HEK293 (cell line): ENCODE measurements around the gene TIMM21.

ENCODE experiments used
- CTCF ChIA-PET: fragments of 350-600 bp; formaldehyde crosslinking; extraction: SDS; loops from one replicate; lab custom pipeline; 2021; ENCODE audit warnings: antibody characterized with exemption; lab: Yijun Ruan, JAX
- POLR2A ChIA-PET: fragments of 300-600 bp; formaldehyde crosslinking; extraction: SDS; loops from one replicate; lab custom pipeline; 2020; ENCODE audit warnings: antibody characterized with exemption, inconsistent platforms; lab: Yijun Ruan, JAX
- H3K27ac ChIP-seq: fragments of 200-500 bp; sonication (Bioruptor generic); 2 replicates; pipeline ENCODE4 v1.5.1; 2014; ENCODE audit warnings: low read depth, low read length, control low read depth, inconsistent platforms; ENCODE audit errors: extremely low read depth
- H3K36me3 ChIP-seq, 2 experiments: fragments of 200-500 bp in 1 of 2; sonication (Bioruptor generic) in 1 of 2; 1 replicate in 1 of 2; 2 replicates in 1 of 2; pipeline ENCODE4 v1.5.1; 2014 to 2017; ENCODE audit warnings: inconsistent platforms in 2 of 2, low read length in 2 of 2; ENCODE audit not compliant: control insufficient read depth in 2 of 2, insufficient read depth in 1 of 2
- H3K4me1 ChIP-seq: fragments of 200-500 bp; sonication (Bioruptor generic); 2 replicates; pipeline ENCODE4 v1.5.1; 2014; ENCODE audit warnings: mild to moderate bottlenecking, low read length, inconsistent platforms; ENCODE audit not compliant: control insufficient read depth, insufficient read depth
- H3K4me3 ChIP-seq: 2 replicates; pipeline ENCODE4 v1.5.1; 2011; ENCODE audit warnings: low read depth, mild to moderate bottlenecking, control low read depth, low read length, moderate library complexity
- H3K9me3 ChIP-seq: fragments of 200-500 bp; sonication (Bioruptor generic); 2 replicates; pipeline ENCODE4 v1.5.1; 2014; ENCODE audit warnings: low read depth, low read length, inconsistent platforms; ENCODE audit not compliant: control insufficient read depth, insufficient read depth
- BCL11A ChIP-seq: fragments of 450-650 bp; formaldehyde crosslinking; IDR thresholded peaks from 2 replicates; pipeline ENCODE4 v1.5.1; 2016; ENCODE audit warnings: low read depth, missing biosample characterization, missing genetic modification characterization
- GFI1B ChIP-seq: fragments of 450-650 bp; formaldehyde crosslinking; IDR thresholded peaks from 2 replicates; pipeline ENCODE4 v1.5.1; 2016; ENCODE audit warnings: missing biosample characterization, missing genetic modification characterization
- KLF8 ChIP-seq: fragments of 450-650 bp; formaldehyde crosslinking; IDR thresholded peaks from 2 replicates; pipeline ENCODE4 v1.5.1; 2016; ENCODE audit warnings: missing biosample characterization, missing genetic modification characterization
- ZFP37 ChIP-seq: fragments of 450-650 bp; formaldehyde crosslinking; IDR thresholded peaks from 2 replicates; pipeline ENCODE4 v1.5.1; 2016; ENCODE audit warnings: missing biosample characterization, missing genetic modification characterization
- ZNF140 ChIP-seq: fragments of 450-650 bp; formaldehyde crosslinking; IDR thresholded peaks from 2 replicates; pipeline ENCODE4 v1.5.1; 2016; ENCODE audit warnings: missing biosample characterization, missing genetic modification characterization
- ZNF157 ChIP-seq: fragments of 450-650 bp; formaldehyde crosslinking; IDR thresholded peaks from 2 replicates; pipeline ENCODE4 v1.5.1; 2016; ENCODE audit warnings: missing biosample characterization, missing genetic modification characterization
- ZNF16 ChIP-seq: fragments of 450-650 bp; formaldehyde crosslinking; IDR thresholded peaks from 2 replicates; pipeline ENCODE4 v1.5.1; 2016; ENCODE audit warnings: low read depth, missing biosample characterization, missing genetic modification characterization
- ZNF184 ChIP-seq: fragments of 450-650 bp; IDR thresholded peaks from 2 replicates; pipeline ENCODE4 v1.5.1; 2018; ENCODE audit warnings: missing biosample characterization, mild to moderate bottlenecking, missing genetic modification characterization
- ZNF202 ChIP-seq: fragments of 450-650 bp; formaldehyde crosslinking; IDR thresholded peaks from 2 replicates; pipeline ENCODE4 v1.5.1; 2016; ENCODE audit warnings: missing biosample characterization, missing genetic modification characterization, borderline replicate concordance
- ZNF501 ChIP-seq: fragments of 450-650 bp; formaldehyde crosslinking; IDR thresholded peaks from 2 replicates; pipeline ENCODE4 v1.5.1; 2016; ENCODE audit warnings: missing biosample characterization, missing genetic modification characterization
- ZNF600 ChIP-seq: fragments of 450-650 bp; formaldehyde crosslinking; IDR thresholded peaks from 2 replicates; pipeline ENCODE4 v1.5.1; 2016; ENCODE audit warnings: missing biosample characterization, missing genetic modification characterization
- ZNF776 ChIP-seq: fragments of 450-650 bp; formaldehyde crosslinking; IDR thresholded peaks from 2 replicates; pipeline ENCODE4 v1.5.0; 2017; ENCODE audit warnings: missing biosample characterization, missing genetic modification characterization, borderline replicate concordance
- ZNF791 ChIP-seq: fragments of 450-650 bp; formaldehyde crosslinking; IDR thresholded peaks from 2 replicates; pipeline ENCODE4 v1.5.1; 2016; ENCODE audit warnings: missing biosample characterization, missing genetic modification characterization
- ZNF792 ChIP-seq: fragments of 450-650 bp; formaldehyde crosslinking; IDR thresholded peaks from 2 replicates; pipeline ENCODE4 v1.5.1; 2016; ENCODE audit warnings: missing biosample characterization, missing genetic modification characterization
- ZNF837 ChIP-seq: fragments of 450-650 bp; formaldehyde crosslinking; IDR thresholded peaks from 2 replicates; pipeline ENCODE4 v1.5.1; 2016; ENCODE audit warnings: missing biosample characterization, missing genetic modification characterization
- ZNF843 ChIP-seq: fragments of 450-650 bp; formaldehyde crosslinking; IDR thresholded peaks from 2 replicates; pipeline ENCODE4 v1.5.1; 2016; ENCODE audit warnings: missing biosample characterization, missing genetic modification characterization
- TF ChIP-seq, protein P1 (sequence below): fragments of 450-650 bp; formaldehyde crosslinking; IDR thresholded peaks from 2 replicates; pipeline ENCODE4 v1.5.1; 2016; ENCODE audit warnings: missing biosample characterization, missing genetic modification characterization
- TF ChIP-seq, protein P2 (sequence below): fragments of 450-650 bp; formaldehyde crosslinking; IDR thresholded peaks from 2 replicates; pipeline ENCODE4 v1.5.1; 2016; ENCODE audit warnings: missing biosample characterization, missing genetic modification characterization
- TF ChIP-seq, protein P3 (sequence below): fragments of 450-650 bp; formaldehyde crosslinking; IDR thresholded peaks from 2 replicates; pipeline ENCODE4 v1.5.1; 2016; ENCODE audit warnings: missing biosample characterization, missing genetic modification characterization, borderline replicate concordance
- TF ChIP-seq, protein P4 (sequence below): fragments of 450-650 bp; formaldehyde crosslinking; IDR thresholded peaks from 2 replicates; pipeline ENCODE4 v1.5.1; 2016; ENCODE audit warnings: missing biosample characterization, missing genetic modification characterization, borderline replicate concordance
- TF ChIP-seq, protein P5 (sequence below): fragments of 450-650 bp; formaldehyde crosslinking; IDR thresholded peaks from 2 replicates; pipeline ENCODE4 v1.5.1; 2016; ENCODE audit warnings: missing biosample characterization, missing genetic modification characterization

Gene TIMM21

DNA sequence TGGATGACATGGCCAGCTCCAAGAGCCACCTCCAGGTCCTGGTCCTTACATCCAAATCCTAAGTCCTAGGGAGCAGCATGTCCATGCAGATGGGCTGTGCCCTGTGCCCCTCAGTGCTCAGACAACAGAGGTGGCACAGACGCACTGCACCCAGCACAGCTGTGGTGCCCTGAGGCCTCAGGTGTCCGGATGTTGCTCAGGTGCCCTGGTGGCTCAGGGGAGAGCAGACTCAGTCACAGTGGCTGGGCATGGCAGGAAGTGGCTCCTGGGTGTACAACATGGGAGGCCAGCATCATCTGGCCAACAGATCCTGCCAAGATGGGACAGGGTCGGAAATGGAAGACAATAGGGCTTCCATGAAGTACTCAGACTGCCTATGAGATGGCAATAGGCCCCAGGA lies 50.1 kb downstream of the TIMM21 start (continued):
- TF ChIP-seq, protein P1, sequence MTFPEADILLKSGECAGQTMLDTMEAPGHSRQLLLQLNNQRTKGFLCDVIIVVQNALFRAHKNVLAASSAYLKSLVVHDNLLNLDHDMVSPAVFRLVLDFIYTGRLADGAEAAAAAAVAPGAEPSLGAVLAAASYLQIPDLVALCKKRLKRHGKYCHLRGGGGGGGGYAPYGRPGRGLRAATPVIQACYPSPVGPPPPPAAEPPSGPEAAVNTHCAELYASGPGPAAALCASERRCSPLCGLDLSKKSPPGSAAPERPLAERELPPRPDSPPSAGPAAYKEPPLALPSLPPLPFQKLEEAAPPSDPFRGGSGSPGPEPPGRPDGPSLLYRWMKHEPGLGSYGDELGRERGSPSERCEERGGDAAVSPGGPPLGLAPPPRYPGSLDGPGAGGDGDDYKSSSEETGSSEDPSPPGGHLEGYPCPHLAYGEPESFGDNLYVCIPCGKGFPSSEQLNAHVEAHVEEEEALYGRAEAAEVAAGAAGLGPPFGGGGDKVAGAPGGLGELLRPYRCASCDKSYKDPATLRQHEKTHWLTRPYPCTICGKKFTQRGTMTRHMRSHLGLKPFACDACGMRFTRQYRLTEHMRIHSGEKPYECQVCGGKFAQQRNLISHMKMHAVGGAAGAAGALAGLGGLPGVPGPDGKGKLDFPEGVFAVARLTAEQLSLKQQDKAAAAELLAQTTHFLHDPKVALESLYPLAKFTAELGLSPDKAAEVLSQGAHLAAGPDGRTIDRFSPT (tag by site-specific recombination): no peak
- no peak for TF ChIP-seq ZNF16 (tag by site-specific recombination)
- TF ChIP-seq KLF8 (tag by site-specific recombination): no peak
- no peak for TF ChIP-seq ZNF600 (tag by site-specific recombination)

DNA sequence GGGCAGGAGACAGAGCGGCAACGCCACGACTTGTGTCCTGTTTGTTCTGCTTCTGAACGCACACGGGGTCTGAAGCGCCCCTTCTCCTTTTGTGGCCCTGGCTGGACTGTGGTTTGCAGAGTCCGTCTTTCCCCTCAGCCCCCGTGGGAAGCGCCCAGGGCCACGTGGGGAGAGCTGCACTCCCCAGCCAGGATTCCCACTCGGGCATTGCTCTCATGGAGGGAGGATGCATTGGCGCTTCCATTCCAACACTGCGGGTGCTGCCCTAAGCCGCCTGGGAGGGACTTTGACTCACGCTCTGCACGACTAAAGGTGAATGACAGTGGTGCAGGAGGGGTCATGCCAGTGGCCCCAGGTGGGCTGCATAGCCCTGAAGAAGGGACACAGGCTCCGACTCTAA lies 52.5 kb downstream of the TIMM21 start:
- Histone ChIP-seq H3K27ac (no peak overlapping the region), H3K9me3 (no peaks in the 10 kb centered on the region), H3K36me3 (no peaks in the 10 kb centered on the region), H3K4me3 (no peak overlapping the region), H3K4me1 (no peaks in the 10 kb centered on the region)
- ChIA-PET POLR2A (no interaction called here), CTCF (interaction anchor here (2.0 kb wide), 1 partner anchor 351 kb away, joined by 6 read pairs; no protein-coding TSS in a partner anchor)
- TF ChIP-seq GFI1B (tag by site-specific recombination) (no peak), ZNF16 (tag by site-specific recombination) (no peak)
- TF ChIP-seq, protein P2, sequence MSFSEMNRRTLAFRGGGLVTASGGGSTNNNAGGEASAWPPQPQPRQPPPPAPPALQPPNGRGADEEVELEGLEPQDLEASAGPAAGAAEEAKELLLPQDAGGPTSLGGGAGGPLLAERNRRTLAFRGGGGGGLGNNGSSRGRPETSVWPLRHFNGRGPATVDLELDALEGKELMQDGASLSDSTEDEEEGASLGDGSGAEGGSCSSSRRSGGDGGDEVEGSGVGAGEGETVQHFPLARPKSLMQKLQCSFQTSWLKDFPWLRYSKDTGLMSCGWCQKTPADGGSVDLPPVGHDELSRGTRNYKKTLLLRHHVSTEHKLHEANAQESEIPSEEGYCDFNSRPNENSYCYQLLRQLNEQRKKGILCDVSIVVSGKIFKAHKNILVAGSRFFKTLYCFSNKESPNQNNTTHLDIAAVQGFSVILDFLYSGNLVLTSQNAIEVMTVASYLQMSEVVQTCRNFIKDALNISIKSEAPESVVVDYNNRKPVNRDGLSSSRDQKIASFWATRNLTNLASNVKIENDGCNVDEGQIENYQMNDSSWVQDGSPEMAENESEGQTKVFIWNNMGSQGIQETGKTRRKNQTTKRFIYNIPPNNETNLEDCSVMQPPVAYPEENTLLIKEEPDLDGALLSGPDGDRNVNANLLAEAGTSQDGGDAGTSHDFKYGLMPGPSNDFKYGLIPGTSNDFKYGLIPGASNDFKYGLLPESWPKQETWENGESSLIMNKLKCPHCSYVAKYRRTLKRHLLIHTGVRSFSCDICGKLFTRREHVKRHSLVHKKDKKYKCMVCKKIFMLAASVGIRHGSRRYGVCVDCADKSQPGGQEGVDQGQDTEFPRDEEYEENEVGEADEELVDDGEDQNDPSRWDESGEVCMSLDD (tag by site-specific recombination): no peak
- TF ChIP-seq, protein P3, sequence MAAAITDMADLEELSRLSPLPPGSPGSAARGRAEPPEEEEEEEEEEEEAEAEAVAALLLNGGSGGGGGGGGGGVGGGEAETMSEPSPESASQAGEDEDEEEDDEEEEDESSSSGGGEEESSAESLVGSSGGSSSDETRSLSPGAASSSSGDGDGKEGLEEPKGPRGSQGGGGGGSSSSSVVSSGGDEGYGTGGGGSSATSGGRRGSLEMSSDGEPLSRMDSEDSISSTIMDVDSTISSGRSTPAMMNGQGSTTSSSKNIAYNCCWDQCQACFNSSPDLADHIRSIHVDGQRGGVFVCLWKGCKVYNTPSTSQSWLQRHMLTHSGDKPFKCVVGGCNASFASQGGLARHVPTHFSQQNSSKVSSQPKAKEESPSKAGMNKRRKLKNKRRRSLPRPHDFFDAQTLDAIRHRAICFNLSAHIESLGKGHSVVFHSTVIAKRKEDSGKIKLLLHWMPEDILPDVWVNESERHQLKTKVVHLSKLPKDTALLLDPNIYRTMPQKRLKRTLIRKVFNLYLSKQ: no peak
- TF ChIP-seq, protein P4, sequence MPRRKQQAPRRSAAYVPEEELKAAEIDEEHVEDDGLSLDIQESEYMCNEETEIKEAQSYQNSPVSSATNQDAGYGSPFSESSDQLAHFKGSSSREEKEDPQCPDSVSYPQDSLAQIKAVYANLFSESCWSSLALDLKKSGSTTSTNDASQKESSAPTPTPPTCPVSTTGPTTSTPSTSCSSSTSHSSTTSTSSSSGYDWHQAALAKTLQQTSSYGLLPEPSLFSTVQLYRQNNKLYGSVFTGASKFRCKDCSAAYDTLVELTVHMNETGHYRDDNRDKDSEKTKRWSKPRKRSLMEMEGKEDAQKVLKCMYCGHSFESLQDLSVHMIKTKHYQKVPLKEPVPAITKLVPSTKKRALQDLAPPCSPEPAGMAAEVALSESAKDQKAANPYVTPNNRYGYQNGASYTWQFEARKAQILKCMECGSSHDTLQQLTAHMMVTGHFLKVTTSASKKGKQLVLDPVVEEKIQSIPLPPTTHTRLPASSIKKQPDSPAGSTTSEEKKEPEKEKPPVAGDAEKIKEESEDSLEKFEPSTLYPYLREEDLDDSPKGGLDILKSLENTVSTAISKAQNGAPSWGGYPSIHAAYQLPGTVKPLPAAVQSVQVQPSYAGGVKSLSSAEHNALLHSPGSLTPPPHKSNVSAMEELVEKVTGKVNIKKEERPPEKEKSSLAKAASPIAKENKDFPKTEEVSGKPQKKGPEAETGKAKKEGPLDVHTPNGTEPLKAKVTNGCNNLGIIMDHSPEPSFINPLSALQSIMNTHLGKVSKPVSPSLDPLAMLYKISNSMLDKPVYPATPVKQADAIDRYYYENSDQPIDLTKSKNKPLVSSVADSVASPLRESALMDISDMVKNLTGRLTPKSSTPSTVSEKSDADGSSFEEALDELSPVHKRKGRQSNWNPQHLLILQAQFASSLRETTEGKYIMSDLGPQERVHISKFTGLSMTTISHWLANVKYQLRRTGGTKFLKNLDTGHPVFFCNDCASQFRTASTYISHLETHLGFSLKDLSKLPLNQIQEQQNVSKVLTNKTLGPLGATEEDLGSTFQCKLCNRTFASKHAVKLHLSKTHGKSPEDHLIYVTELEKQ (tag by site-specific recombination): no peak

DNA sequence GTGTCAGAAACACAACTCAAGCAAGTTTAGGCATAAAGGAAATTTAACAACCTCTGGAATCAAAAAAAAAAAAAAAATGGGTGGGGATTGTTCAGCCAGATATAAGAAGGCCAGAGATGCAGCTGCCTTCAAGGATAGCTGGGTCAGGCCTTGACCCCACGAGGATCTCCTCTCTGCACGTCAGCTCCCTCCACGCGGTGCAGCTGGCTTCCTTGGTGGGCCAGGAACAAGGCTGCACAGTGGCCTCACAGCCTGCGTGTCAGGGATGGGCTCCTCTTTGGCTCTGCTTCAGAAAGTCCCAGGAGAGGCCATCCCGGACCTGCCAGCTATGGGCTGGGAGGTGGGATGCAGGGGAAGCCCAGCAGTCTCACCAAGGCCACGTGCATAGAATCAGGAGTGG lies 55.5 kb downstream of the TIMM21 start:
- Histone ChIP-seq H3K36me3 (no peaks in the 10 kb centered on the region), H3K4me1 (no peaks in the 10 kb centered on the region), H3K27ac (no peak overlapping the region), H3K9me3 (no peaks in the 10 kb centered on the region), H3K4me3 (no peak overlapping the region)
- ChIA-PET CTCF (interaction anchor here (0.8 kb wide), 1 partner anchor 96 kb away, joined by 3 read pairs; no protein-coding TSS in a partner anchor), POLR2A (no interaction called here)
- TF ChIP-seq ZNF202 (no peak), ZNF776 (tag by site-specific recombination) (no peak), ZNF791 (tag by site-specific recombination) (no peak), ZNF140 (tag by site-specific recombination) (no peak), KLF8 (tag by site-specific recombination) (no peak), BCL11A (tag by site-specific recombination) (no peak), ZNF501 (tag by site-specific recombination) (no peak), ZFP37 (tag by site-specific recombination) (no peak), ZNF843 (tag by site-specific recombination) (no peak), ZNF184 (tag by site-specific recombination) (no peak), ZNF157 (tag by site-specific recombination) (no peak), ZNF792 (tag by site-specific recombination) (no peak), ZNF16 (tag by site-specific recombination) (no peak), ZNF837 (no peak)
- TF ChIP-seq, protein P5, sequence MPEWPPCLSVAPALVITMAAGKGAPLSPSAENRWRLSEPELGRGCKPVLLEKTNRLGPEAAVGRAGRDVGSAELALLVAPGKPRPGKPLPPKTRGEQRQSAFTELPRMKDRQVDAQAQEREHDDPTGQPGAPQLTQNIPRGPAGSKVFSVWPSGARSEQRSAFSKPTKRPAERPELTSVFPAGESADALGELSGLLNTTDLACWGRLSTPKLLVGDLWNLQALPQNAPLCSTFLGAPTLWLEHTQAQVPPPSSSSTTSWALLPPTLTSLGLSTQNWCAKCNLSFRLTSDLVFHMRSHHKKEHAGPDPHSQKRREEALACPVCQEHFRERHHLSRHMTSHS (tag by site-specific recombination): no peak
